ENCODE data around the gene HCAR2.
A peak's percentile ranks its signal among the peaks of the same experiment; 100 is the strongest.
"Not testable (repeated sequence)": the region's sequence is repeated elsewhere in the genome, so short reads cannot be mapped to it uniquely, and the experiment has no call there.

HCAR2 gene

GRCh38 chr12:122661246-122661645 lies 41.9 kb downstream of the HCAR2 start:
- no peak for DNase-seq

GRCh38 chr12:122659579-122659978 lies 43.6 kb downstream of the HCAR2 start:
- peak; percentile 17 for DNase-seq

- DNase-seq: no peak
Measured at GRCh38 chr12:122656298-122656697, 46.9 kb downstream of the HCAR2 start.

- DNase-seq: not testable (repeated sequence)
Measured at GRCh38 chr12:122653291-122653690, 49.9 kb downstream of the HCAR2 start.

GRCh38 chr12:122651520-122652224 lies 51.5 kb downstream of the HCAR2 start:
- DNase-seq: no peak

Data from hematopoietic multipotent progenitor cell treated with erythropoietin and hydrocortisone succinate and interleukin-3 and kit ligand, for 8 days (in vitro differentiated cells).